Measurements from ENCODE around the gene SAMD8.

The SAMD8 gene

GRCh38 chr10:75111365-75111906, at the start of gene SAMD8:
TSS of gene SAMD8 (plus strand) at chr10:75111656. CDS start at chr10:75150529, 38,873 bp downstream.
- DNase-seq (ENCODE audit: low spot score) = peak; percentile 90

- DNase-seq (ENCODE audit: low spot score) = no peak
These were observed 49.5 kb upstream of the SAMD8 start for GRCh38 chr10:75061709-75062505.

DNA sequence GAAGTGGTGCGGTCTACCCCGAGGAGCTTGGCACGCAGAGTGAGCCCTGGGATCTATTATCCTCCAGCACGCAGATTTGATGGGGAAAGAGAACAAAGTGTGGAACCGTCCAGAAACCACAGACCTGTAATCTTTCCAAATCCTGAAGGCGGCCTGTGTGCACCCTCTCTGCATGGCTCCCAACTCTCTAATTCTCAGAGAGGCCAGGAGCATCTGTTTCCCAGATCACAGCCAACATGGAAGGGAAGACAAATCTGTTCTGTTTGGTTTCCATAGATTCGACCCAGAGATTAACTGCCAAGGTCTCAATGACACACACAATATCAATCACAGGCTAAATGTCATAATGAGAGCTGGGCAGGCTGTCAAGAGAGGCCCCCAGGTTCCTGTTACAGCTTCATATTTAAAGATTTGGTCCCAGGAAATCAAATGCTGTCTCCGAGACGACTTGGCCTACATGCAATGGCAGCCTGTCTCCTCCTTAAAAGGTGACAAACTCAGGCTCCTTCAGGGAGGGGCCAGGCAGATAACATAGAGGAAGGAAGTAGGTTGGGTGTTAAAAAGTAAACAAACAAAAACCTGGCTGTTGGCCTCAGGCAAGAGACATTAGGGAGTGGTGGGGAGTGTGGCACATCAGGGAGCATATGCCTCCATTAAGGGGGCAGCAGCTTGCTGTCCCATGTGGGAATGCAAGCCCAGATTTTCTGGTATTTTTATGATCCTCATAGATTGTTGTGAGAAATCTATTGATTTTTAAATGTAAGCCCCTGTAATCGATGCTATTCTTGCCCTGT, 48.8 kb upstream of the SAMD8 start:
- DNase-seq (ENCODE audit: low spot score) = no peak

GRCh38 chr10:75063461-75064230, 47.8 kb upstream of the SAMD8 start:
- no peak for DNase-seq (ENCODE audit: low spot score)

DNA sequence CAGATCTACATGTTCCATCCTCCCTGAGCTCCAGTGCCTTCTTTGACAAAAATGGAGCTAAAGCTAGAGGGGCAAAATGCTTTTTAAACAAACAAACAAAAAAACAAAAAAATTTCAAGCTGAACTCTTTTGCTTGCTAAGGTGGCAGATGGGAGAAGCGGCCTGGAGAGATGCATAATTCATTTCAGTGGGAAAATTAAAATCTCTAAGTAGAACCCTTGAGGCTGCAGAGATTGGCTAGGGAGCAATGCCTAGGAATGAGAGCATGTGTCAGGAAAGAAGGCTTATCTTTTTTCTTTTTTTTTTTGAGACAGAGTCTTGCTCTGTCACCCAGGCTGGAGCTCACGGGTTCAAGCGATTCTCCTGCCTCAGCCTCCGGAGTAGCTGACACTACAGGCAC, 46.4 kb upstream of the SAMD8 start:
- DNase-seq (ENCODE audit: low spot score) = no peak

- DNase-seq (ENCODE audit: low spot score) = no peak
These were observed 45.2 kb upstream of the SAMD8 start for GRCh38 chr10:75066271-75066670.

DNA sequence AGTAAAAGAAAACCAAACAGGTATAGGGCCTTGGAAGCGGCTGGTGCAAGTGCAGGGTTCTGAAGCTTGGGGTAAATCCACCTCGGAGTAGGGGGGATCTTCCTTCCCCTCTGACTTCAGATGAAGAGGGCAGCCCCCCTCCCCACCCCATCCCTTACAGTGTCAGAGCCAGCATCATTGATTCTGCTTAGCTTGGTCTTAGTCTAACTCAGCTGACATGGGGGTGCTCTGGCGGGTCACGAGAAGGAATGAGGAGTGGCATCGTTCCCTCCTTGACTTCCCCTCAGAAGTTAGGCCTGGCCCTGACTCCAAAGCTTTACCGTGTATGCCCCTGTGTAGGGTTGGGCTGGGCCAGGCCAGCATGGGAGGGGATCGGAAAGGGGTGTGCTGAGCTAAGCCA, 44.2 kb upstream of the SAMD8 start:
- no peak for DNase-seq (ENCODE audit: low spot score)

DNA sequence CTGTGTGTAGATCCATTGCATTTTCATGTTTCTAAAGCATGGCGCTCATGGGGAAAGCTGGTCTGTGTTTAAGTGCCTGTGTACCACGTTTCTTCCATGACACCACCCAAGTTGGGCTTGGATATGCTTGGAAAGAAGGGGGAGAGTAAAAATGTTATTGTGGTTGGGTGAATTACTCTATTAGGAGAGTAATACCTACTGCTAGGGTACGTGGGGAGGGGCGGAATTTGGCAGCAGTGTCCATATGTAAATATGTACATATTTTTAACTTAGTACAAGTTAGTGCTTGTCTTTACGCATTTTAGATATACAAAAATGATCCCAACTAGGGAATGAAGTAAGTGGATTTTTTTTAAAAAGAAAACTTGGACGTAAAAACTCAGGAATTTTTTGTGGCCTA, 42.9 kb upstream of the SAMD8 start:
- no peak for DNase-seq (ENCODE audit: low spot score)

GRCh38 chr10:75070476-75070875, 41.0 kb upstream of the SAMD8 start:
- DNase-seq (ENCODE audit: low spot score) = no peak

DNA sequence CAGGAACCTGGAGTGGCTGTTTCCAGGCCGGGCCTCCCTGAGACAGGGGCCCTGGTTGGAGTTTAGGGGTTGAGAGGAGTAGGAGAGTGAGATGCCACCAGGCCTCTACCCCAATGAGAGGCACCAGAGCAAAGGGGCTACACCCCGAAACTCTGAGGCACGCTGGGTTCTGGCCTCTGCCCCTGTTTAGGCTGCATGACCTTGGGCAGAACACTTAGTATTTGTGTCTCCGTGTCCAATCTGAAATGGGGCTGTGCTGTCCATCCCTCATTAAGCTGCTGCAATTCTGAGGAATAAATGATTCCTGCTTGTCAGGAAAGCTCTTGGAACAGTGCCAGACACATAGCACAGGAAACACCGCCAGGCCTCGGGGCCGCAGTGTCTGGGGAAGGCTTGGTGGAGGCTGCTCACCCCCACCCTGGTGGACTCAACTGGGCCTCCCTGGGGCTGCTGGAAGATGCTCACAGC, 40.5 kb upstream of the SAMD8 start:
- DNase-seq (ENCODE audit: low spot score) = no peak

DNA sequence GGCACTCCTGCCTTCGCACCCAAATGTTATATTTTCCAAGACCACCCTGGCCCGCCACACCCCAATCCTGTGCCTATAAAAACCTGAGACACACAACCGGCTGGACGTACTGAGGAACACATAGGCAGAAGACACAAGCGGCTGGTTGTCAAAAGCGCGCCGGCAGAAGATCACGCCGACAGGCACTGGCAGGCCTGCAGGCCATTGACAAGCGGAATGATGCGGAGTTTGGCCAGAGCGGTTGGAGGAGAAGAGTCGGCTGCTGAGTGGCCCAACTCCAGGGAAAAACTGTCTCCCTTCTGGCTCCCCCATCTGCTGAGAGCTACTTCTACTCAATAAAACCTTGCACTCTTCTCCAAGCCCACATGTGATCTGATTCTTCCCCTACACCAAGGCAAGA, 39.7 kb upstream of the SAMD8 start:
- no peak for DNase-seq (ENCODE audit: low spot score)

- no peak for DNase-seq (ENCODE audit: low spot score)
These were observed 38.7 kb upstream of the SAMD8 start for GRCh38 chr10:75072727-75073126.

- no peak for DNase-seq (ENCODE audit: low spot score)
These were observed 38.0 kb upstream of the SAMD8 start for GRCh38 chr10:75073442-75073841.

GRCh38 chr10:75074711-75075445, 36.6 kb upstream of the SAMD8 start:
- no peak for DNase-seq (ENCODE audit: low spot score)

DNA sequence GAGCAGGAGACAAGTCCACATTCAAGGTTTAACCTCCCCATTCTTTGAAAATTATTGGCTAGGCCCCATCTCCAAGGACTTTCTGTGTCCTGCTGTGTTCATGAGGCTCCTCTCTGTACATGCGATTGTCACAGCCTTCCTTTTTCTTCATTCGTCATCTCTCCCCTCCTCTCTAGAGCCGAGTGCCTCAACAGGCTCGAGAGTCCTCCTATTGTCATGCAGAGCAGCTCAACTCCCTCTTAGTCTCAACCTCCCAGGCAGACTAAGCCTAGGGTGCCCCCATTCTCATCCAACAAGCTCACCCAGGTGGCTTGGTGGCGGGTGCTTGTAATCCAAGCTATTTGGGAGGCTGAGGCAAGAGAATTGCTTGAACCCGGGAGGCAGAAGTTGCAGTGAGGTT, 35.1 kb upstream of the SAMD8 start:
- DNase-seq (ENCODE audit: low spot score) = no peak

- no peak for DNase-seq (ENCODE audit: low spot score)
These were observed 31.9 kb upstream of the SAMD8 start for GRCh38 chr10:75079436-75080083.

DNA sequence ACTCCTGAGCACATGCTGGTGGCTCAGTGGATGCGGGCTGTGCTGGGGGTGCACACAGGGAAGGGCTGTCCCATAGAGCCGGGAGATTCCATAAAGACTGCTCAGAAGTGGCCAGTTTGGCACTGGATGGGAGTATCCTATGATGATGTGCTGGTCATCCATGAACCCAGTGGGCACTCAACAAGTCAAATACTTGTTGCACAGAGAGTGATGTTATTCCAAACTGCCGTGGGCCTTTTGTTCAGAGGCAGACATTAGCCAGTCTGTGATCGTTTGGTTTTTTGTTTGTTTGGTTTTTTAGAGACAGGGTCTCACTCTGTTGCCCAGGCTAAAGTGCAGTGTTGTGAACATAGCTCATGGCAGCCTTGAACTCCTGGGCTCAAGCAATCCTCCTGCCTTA, 30.9 kb upstream of the SAMD8 start:
- no peak for DNase-seq (ENCODE audit: low spot score)

- DNase-seq (ENCODE audit: low spot score) = no peak
These were observed 30.1 kb upstream of the SAMD8 start for GRCh38 chr10:75081379-75081778.

- DNase-seq (ENCODE audit: low spot score) = no peak
These were observed 27.3 kb upstream of the SAMD8 start for GRCh38 chr10:75083972-75084833.

- DNase-seq (ENCODE audit: low spot score) = no peak
These were observed 26.5 kb upstream of the SAMD8 start for GRCh38 chr10:75084834-75085384.
